ENCODE measurements around the gene DECR2. TPM values are rescaled to one million over a fixed set of nuclear protein-coding genes. Genes with fewer than 3 reads are reported as not detected.
A peak's percentile ranks its signal among the peaks of the same experiment; 100 is the strongest.

DECR2 gene
- total and polyA plus RNA-seq, 10 of the 15 experiments (the other 5 are each of a cell fraction or from before 2014, with no cell fraction given) = 0.53 to 20.3 (median 6.0) TPM

DNA sequence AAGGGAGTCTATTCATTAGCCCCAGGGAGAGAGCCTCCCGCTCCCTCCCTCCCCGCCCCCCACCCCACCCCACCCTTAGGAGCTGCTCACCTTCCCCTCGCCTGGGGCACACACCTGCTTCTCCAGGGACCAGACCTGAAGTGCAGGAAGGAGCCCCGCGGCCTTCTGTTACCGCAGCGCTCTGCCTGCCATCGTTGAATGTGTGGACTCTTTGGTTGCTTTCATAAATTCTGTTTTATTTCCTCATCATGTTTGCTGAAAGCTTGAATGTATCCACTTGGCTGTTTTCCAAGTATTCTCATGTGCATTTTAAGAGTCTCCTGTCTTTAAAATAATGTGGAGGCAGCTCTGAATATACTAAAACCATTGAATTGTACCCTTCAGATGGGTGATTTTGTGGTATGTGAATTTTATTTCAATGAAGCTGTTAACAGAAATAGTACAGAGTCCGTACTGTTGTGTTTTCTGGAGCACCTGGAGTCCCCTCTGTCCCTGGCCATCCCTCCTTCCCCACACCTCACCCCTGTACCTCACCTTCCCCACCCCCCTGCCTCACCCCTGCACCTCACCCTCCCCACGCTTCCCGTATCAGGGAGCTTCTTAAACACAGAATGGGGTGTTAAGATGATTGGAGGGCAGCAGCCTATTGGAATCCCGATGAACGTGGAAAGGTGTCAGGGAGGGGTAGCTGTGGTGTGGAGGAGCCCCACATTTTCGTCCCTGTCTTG, 49.3 kb downstream of the DECR2 start:
- intact Hi-C loops (cut with micrococcal nuclease; ENCODE audit: unreplicated experiment) = loop anchor here (1.0 kb wide), 1 partner anchor 24 kb away; no protein-coding TSS in a partner anchor
- Histone ChIP-seq H3K36me3 (ENCODE audit: control insufficient read depth in 2 of 2, insufficient read depth in 2 of 2, low read length in 1 of 2) (no peaks in the 10 kb centered on the region), H3K27ac (ENCODE audit: control insufficient read depth, insufficient read depth) (no peak overlapping the region), H3K4me2 (ENCODE audit: control insufficient read depth, insufficient read depth) (no peak overlapping the region), H2AFZ (ENCODE audit: control insufficient read depth, low read depth, low read length) (no peak overlapping the region), H3K27me3 (replicated peaks in 1 of 2; ENCODE audit: control insufficient read depth in 2 of 2, insufficient read depth in 2 of 2, low read length in 1 of 2) (no peaks in the 10 kb centered on the region), H3K4me1 (ENCODE audit: control insufficient read depth, insufficient read depth, low read length) (peaks cover 10% of the 10 kb centered on the region), H3K9ac (ENCODE audit: control insufficient read depth, insufficient read depth, low read length) (no peak overlapping the region), H3K79me2 (ENCODE audit: control insufficient read depth, insufficient read depth, low read length) (no peaks in the 10 kb centered on the region), H3K4me3 (no peak overlapping the region), H3K9me3 (replicated peaks; ENCODE audit: control insufficient read depth, insufficient read depth, low read length) (no peaks in the 10 kb centered on the region), H4K20me1 (ENCODE audit: control insufficient read depth, insufficient read depth) (no peaks in the 10 kb centered on the region)
- TF ChIP-seq, protein P1, sequence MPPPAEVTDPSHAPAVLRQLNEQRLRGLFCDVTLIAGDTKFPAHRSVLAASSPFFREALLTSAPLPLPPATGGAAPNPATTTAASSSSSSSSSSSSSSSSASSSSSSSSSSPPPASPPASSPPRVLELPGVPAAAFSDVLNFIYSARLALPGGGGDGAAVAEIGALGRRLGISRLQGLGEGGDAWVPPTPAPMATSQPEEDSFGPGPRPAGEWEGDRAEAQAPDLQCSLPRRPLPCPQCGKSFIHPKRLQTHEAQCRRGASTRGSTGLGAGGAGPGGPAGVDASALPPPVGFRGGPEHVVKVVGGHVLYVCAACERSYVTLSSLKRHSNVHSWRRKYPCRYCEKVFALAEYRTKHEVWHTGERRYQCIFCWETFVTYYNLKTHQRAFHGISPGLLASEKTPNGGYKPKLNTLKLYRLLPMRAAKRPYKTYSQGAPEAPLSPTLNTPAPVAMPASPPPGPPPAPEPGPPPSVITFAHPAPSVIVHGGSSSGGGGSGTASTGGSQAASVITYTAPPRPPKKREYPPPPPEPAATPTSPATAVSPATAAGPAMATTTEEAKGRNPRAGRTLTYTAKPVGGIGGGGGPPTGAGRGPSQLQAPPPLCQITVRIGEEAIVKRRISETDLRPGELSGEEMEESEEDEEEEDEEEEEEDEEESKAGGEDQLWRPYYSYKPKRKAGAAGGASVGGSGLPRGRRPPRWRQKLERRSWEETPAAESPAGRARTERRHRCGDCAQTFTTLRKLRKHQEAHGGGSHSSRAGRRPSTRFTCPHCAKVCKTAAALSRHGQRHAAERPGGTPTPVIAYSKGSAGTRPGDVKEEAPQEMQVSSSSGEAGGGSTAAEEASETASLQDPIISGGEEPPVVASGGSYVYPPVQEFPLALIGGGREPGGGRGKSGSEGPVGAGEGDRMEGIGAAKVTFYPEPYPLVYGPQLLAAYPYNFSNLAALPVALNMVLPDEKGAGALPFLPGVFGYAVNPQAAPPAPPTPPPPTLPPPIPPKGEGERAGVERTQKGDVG (CRISPR knock-in tag; IDR thresholded peaks at IDR 0.05) = no peak
- TF ChIP-seq MXI1 (IDR thresholded peaks at IDR 0.05; ENCODE audit: low read depth, low read length) (no peak), CREM (IDR thresholded peaks at IDR 0.05; ENCODE audit: low read depth) (0 out of 2 replicates have a peak, but pooled peaks have one; percentile 0), SMAD1 (IDR thresholded peaks at IDR 0.05; ENCODE audit: low read depth, partially characterized antibody) (no peak), JUNB (IDR thresholded peaks at IDR 0.05) (no peak), SUPT20H (IDR thresholded peaks at IDR 0.05; ENCODE audit: borderline replicate concordance, control insufficient read depth, low read depth, low read length) (no peak)
- TF ChIP-seq, protein P2, sequence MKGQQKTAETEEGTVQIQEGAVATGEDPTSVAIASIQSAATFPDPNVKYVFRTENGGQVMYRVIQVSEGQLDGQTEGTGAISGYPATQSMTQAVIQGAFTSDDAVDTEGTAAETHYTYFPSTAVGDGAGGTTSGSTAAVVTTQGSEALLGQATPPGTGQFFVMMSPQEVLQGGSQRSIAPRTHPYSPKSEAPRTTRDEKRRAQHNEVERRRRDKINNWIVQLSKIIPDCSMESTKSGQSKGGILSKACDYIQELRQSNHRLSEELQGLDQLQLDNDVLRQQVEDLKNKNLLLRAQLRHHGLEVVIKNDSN (IDR thresholded peaks at IDR 0.05; ENCODE audit: borderline replicate concordance, extremely low read length, insufficient read depth, low read depth, low read length) = no peak
- TF ChIP-seq, protein P3, sequence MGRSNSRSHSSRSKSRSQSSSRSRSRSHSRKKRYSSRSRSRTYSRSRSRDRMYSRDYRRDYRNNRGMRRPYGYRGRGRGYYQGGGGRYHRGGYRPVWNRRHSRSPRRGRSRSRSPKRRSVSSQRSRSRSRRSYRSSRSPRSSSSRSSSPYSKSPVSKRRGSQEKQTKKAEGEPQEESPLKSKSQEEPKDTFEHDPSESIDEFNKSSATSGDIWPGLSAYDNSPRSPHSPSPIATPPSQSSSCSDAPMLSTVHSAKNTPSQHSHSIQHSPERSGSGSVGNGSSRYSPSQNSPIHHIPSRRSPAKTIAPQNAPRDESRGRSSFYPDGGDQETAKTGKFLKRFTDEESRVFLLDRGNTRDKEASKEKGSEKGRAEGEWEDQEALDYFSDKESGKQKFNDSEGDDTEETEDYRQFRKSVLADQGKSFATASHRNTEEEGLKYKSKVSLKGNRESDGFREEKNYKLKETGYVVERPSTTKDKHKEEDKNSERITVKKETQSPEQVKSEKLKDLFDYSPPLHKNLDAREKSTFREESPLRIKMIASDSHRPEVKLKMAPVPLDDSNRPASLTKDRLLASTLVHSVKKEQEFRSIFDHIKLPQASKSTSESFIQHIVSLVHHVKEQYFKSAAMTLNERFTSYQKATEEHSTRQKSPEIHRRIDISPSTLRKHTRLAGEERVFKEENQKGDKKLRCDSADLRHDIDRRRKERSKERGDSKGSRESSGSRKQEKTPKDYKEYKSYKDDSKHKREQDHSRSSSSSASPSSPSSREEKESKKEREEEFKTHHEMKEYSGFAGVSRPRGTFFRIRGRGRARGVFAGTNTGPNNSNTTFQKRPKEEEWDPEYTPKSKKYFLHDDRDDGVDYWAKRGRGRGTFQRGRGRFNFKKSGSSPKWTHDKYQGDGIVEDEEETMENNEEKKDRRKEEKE (IDR thresholded peaks at IDR 0.05) = no peak
- WGBS (ENCODE audit: insufficient coverage, insufficient replicate concordance, low lambda C conversion rate, missing lambda C conversion rate) = 85% methylated on average over 11 of the region's 14 CpGs
- FAIRE-seq = no peak
- in situ Hi-C loops (cut with MboI) = no loop called here
- RAD21 ChIA-PET (ENCODE audit: unreplicated experiment) = interaction anchor here (0.6 kb wide), 1 partner anchor 56 kb away, joined by 3 read pairs; no protein-coding TSS in a partner anchor
- ATAC-seq = no peak
- BruUV-seq (replicated peaks) = no TSS peak
- POLR2A ChIA-PET = interaction anchor here (0.6 to 1.2 kb wide), 2 partner anchors 14 to 31 kb away, joined by 3 read pairs; no protein-coding TSS in a partner anchor
- CTCF ChIA-PET = interaction anchor here (1.1 kb wide), 1 partner anchor 22 kb away, joined by 3 read pairs; no protein-coding TSS in a partner anchor
- SMC1A ChIA-PET (ENCODE audit: uncharacterized antibody, unreplicated experiment) = interaction anchor here (0.8 kb wide), 1 partner anchor 14 kb away, joined by 3 read pairs; no protein-coding TSS in a partner anchor
- DNase-seq (ENCODE audit: low read depth, low spot score) = no peak

Measured in GM12878 (cell line).